NK-92 treated with Interleukin-12 subunit alpha and Interleukin-12 subunit beta, amount 100 ng/mL, for 24 hours (cell line): ENCODE results near the gene AFTPH.

Experiments
- DNase-seq: peaks from one replicate; lab custom pipeline; 2025; lab: John Stamatoyannopoulos, UW

AFTPH gene

GRCh38 chr2:64593035-64593655 is 69.0 kb downstream of the AFTPH start:
- no peak for DNase-seq

- DNase-seq, result no peak
Observed at GRCh38 chr2:64594226-64594989, 70.3 kb downstream of the AFTPH start.

- no peak for DNase-seq
Observed at GRCh38 chr2:64595397-64596176, 71.5 kb downstream of the AFTPH start.

- DNase-seq, result no peak
Observed at GRCh38 chr2:64598226-64598625, 74.1 kb downstream of the AFTPH start.

GRCh38 chr2:64599469-64599868 is 75.3 kb downstream of the AFTPH start:
- DNase-seq, result no peak

GRCh38 chr2:64601034-64601754 is 77.1 kb downstream of the AFTPH start:
- no peak for DNase-seq

GRCh38 chr2:64601785-64602391 is 77.8 kb downstream of the AFTPH start:
- DNase-seq, result no peak

- no peak for DNase-seq
Observed at GRCh38 chr2:64602436-64602835, 78.3 kb downstream of the AFTPH start.

- no peak for DNase-seq
Observed at GRCh38 chr2:64604155-64604554, 80.0 kb downstream of the AFTPH start.

GRCh38 chr2:64605026-64605471 is 80.9 kb downstream of the AFTPH start:
- DNase-seq, result no peak

- DNase-seq, result no peak
Observed at GRCh38 chr2:64605991-64606478, 81.9 kb downstream of the AFTPH start.

GRCh38 chr2:64606479-64607363 is 82.6 kb downstream of the AFTPH start:
- DNase-seq, result no peak

GRCh38 chr2:64607381-64608304 is 83.5 kb downstream of the AFTPH start:
- no peak for DNase-seq

GRCh38 chr2:64608867-64609226 is 84.7 kb downstream of the AFTPH start:
- DNase-seq, result no peak

- DNase-seq, result no peak
Observed at GRCh38 chr2:64609227-64609941, 85.3 kb downstream of the AFTPH start.

GRCh38 chr2:64609942-64610281 is 85.8 kb downstream of the AFTPH start:
- DNase-seq, result no peak

- no peak for DNase-seq
Observed at GRCh38 chr2:64610316-64610855, 86.3 kb downstream of the AFTPH start.

- no peak for DNase-seq
Observed at GRCh38 chr2:64612575-64613195, 88.6 kb downstream of the AFTPH start.
